ENCODE data around the gene MTRFR. TPM values are rescaled to one million over a fixed set of nuclear protein-coding genes. Genes with fewer than 3 reads are reported as not detected.

Gene MTRFR
- total RNA-seq, 4 donors from 2014 or later: 7.9 to 13.7 (median 9.2) TPM

- TF ChIP-seq EP300 (IDR thresholded peaks at IDR 0.05) (no peak), CTCF (IDR thresholded peaks at IDR 0.05) (no peak), POLR2A (IDR thresholded peaks at IDR 0.05; ENCODE audit: low read depth) (no peak), POLR2AphosphoS5 (IDR thresholded peaks at IDR 0.05) (no peak)
- DNase-seq (ENCODE audit: extremely low spot score): no peak
- Histone ChIP-seq H3K27ac (replicated peaks in 1 of 4) (no peak overlapping the region), H3K9me3 (no peaks in the 10 kb centered on the region), H3K4me1 (no peaks in the 10 kb centered on the region), H3K27me3 (no peaks in the 10 kb centered on the region), H3K36me3 (peaks cover 74 to 99% (median 96%) of the 10 kb centered on the region in 4 donors), H3K4me3 (no peak overlapping the region)
- intact Hi-C loops (cut with DNase I): no loop called here
- 89% methylated on average over 3 of the region's 3 CpGs for WGBS
Observed at GRCh38 chr12:123306200-123306599, 73.0 kb downstream of the MTRFR start.

Small RNA genes lying within 50 kb of the gene (small RNA-seq; reads per million reads assigned to genes)
- 0.17 to 0.19 (median 0.17) reads per million in 3 donors for gene RNA5SP375

Other genes starting within 250 kb of the MTRFR start
- 10 to 100 TPM; 10.4 to 24.4 (median 13.3) TPM for gene PITPNM2, start 82.3 kb upstream of the MTRFR start, total RNA-seq
- 10 to 100 TPM; 14.2 to 25.3 (median 15.1) TPM for gene MPHOSPH9, start 295 bp upstream of the MTRFR start, total RNA-seq
- gene CDK2AP1, start 38.4 kb downstream of the MTRFR start, total RNA-seq: 100 to 1,000 TPM in 3 of 4 donors, 10 to 100 TPM in 1; 96.1 to 173 (median 128) TPM
- gene SBNO1, start 131.4 kb downstream of the MTRFR start, total RNA-seq: 10 to 100 TPM; 26.7 to 31.8 (median 29.9) TPM
- gene KMT5A, start 150.7 kb downstream of the MTRFR start, total RNA-seq: 100 to 1,000 TPM in 1 of 4 donors, 10 to 100 TPM in 3; 49.4 to 106 (median 70.2) TPM
- gene RILPL2, start 203.2 kb downstream of the MTRFR start, total RNA-seq: 1 to 10 TPM; 5.4 to 7.6 (median 5.8) TPM
- gene SNRNP35, start 224.7 kb downstream of the MTRFR start, total RNA-seq: 10 to 100 TPM; 11.6 to 27.4 (median 17.0) TPM

Data from esophagus muscularis mucosa (tissue), 4 donors.